Renal cortex interstitium (tissue), 11 donors: ENCODE data around the gene G0S2. TPM values are rescaled to one million over a fixed set of nuclear protein-coding genes. Genes with fewer than 3 reads are reported as not detected.

Experiments used
- DNase-seq, 11 donors: peaks; one replicate each; pipeline ENCODE4 v3.0.0-alpha.2; 2013; ENCODE audit warnings: low read depth in 9 of 11, low spot score in 4 of 11; ENCODE audit errors: extremely low read depth in 1 of 11
- polyA plus RNA-seq, 3 donors: library from polyadenylated mRNA; unstranded; fragments of 120-200 nt; gene quantifications; one replicate each; pipeline ENCODE4 v1.2.1, GENCODE V29; 2013; ENCODE audit not compliant: insufficient read length in 3 of 3

G0S2 gene
- polyA plus RNA-seq, 3 donors, result 9.5 to 12.6 (median 11.1) TPM

DNA sequence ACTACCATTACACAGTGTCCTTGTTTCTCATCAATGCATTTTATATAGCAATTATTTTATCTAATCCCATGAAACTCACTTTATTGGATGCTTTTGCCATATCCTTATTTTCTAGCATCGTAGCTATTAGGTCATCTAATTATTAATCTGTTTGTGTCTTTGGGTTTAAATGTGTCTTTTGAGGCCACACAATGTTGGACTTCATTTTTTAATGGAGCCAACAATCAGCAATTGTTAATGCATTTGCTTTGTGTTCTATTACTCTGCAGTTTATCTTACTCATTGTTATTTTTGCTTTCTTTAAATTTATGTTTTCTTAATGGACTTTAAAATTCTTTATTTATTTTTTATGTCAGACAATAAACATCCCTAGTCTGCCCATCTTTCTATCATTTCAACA lies 27.6 kb downstream of the G0S2 start:
- no peak for DNase-seq

DNA sequence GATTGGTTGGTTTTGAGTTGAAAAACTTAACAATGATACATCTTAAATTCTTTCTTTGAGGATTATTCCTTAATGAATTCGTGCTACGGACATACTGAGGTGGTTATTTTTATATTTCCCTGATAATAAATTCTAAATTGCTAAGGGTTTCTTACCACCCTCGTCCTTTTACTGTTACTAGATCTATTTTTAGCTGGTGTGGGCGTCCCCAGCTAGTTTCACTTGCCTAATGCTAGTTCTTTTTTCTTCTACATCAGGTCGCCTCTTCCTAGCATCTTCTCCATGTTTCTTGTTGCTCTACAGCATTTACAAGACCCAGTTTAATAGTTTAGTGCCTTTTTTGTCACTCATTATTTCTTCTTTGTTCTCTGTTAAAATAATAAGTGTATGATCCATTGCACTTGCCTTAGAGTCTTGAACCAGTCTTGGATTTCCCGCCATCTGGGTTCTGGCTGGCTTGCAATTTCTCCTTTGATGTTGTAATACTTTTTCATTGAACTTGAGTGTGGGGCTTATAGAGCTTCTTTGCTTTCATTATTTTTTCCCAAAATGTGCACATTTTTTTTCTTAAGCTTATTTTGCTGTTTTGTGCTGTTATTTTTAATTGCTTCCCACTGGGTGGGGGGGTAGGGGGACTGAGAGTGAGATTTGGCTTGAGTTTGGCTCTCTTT lies 28.8 kb downstream of the G0S2 start:
- no peak for DNase-seq

DNA sequence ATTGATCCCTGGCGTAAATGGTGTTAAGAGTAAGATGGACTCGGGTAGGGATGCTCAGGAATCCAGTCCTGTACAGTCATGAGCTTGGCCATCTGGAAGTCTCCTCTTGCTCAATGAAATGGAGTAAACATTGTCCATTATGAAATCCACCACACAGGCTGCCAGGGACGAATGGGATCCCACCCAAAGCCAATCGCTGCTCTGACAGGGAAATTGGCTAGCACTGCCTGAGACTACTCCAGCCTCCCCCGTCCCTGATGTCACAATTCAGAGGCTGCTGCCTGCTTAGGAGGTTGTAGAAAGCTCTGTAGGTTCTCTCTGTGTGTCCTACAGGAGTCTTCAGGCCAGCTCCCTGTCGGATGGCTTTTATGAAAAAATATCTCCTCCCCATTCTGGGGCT lies 29.4 kb downstream of the G0S2 start, which contains the start of gene HSD11B1:
HSD11B1 (plus strand) TSS at position 263 of the 400 bp plus-strand sequence; CDS start at position 360, 97 bp downstream.
- no peak for DNase-seq

DNA sequence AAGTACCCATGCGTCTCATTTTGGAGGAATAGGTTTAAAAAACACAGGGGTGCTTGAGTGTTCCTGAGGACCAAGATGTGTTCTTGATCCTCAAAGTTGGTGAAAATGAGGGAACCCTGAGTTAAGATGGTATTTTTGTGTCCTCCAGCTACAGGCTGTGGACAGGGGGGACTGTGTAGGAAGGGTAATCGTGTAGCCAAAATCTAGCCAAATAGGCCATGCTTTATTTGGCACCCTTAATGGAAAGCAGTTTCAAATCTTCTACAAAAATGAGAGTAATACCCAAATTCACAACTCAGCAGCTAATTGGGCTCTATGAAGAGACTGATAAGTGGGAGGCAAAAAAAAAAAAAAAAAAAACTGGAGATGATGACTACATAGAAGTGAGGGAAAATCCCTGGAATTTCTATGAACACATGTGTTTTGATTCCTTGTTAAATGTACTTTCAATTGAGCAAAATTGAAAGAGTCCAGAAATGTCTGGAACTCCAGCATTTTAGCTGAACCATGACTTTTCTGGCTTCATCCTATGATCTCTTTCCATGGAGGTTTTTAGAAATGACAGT lies 29.9 kb downstream of the G0S2 start:
- DNase-seq, result no peak

DNA sequence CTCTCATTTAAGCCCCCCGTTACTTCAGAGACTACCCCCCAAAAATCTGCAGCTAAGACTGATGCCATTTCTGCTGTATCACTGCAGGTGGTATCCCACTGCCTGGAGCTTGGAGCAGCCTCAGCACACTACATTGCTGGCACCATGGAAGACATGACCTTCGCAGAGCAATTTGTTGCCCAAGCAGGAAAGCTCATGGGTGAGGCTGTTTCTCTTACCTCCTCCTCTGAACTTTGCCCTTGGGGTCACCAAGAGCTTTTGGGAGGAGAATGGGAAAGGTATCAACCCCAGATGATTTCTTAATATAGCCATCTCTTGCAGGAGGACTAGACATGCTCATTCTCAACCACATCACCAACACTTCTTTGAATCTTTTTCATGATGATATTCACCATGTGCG lies 31.4 kb downstream of the G0S2 start:
- no peak for DNase-seq

DNA sequence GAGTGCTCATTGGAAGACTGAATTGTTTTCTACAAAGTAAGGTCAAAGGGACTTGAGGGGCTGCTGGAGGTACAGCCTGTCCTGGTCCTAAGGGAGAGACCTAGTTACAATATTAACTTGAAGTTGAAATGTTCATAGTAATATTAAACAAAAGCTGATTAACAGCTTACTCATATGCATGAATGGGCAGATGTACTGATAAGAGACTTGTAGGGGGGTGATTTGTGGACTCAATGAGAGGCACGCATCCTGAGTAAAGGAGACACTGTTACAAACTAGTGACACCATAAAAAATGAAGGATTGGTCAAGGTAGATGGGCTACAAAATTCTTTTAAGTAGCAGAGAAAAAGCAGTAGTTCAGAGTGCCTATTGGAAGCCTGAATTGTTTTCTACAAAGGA lies 32.1 kb downstream of the G0S2 start:
- no peak for DNase-seq

GRCh38 chr1:209708297-209708696 lies 33.1 kb downstream of the G0S2 start:
- DNase-seq, result no peak

GRCh38 chr1:209710093-209710492 lies 34.9 kb downstream of the G0S2 start:
- no peak for DNase-seq

DNA sequence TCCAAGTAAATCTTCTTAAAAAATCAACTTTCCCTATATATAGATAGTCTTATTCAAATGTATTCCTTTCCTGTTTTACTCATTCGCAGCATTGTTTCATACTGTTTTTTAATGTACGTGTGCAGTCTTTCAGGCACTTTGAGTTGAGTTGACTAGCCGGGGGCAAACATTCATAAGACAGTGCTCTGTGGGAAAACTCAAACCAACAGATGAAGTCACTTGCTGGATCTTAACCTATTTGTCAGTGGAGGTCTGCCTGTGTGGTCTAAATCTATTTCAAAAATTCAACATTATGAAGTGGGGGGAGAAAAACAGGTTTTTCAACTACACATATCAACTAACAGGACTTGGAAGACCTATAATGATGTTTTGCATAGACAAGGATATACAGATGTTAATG lies 35.6 kb downstream of the G0S2 start:
- no peak for DNase-seq

GRCh38 chr1:209714338-209714737 lies 39.1 kb downstream of the G0S2 start:
- no peak for DNase-seq

DNA sequence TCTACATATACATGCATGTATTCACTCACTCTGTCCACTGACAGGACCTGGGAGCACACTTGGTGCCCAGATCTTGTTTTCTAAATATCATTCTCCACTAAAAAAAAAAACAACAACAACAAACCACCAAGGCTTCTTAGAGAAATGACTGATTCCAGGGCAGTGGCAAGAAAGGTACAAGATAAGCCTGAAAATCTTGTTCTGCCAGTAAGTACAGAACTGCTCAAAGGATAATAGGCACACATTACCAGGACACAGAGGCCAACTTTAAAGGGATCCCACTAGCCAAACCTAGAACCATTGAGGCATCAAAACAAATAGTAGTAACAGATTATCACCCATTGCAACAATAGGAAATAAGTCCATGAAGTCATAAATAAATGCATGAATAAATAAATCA lies 40.1 kb downstream of the G0S2 start:
- no peak for DNase-seq

DNA sequence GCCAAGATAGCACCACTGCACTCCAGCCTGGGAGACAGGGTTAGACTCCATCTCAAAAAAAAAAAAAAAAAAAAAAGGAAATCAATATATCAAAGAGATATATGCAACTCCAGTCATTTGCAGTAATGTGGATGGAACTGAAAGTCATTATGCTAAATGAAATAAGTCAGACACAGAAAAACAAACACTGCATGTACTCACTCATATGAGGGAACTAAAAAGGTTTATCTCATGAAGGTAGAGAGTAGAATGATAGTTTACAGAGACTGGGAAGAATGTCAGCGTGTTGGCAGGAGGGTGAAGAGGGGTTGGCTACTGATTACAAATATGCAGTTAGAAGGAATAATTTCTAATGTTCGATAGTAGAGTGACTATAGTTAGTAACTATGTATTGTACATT lies 42.6 kb downstream of the G0S2 start:
- DNase-seq, result no peak

DNA sequence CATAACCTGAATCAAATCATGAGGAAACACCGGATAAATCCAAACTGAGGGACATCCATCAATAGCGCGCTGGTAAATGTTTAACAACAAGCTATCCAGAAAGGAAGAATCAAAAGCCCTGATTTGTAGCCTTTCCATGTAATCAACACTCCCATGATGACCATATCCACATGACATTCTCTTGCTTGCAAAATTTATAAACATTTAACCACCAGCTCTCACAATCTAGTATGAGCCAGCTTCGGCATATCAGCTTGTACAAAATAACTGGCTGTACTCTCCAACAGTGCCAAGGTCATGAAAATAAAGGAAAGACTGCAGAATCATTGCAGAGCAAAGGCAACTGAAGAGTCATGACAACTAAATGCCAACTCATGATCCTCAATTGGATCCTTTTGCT lies 45.1 kb downstream of the G0S2 start:
- no peak for DNase-seq

- DNase-seq, result no peak
Measured at GRCh38 chr1:209720826-209721225, 45.6 kb downstream of the G0S2 start.

DNA sequence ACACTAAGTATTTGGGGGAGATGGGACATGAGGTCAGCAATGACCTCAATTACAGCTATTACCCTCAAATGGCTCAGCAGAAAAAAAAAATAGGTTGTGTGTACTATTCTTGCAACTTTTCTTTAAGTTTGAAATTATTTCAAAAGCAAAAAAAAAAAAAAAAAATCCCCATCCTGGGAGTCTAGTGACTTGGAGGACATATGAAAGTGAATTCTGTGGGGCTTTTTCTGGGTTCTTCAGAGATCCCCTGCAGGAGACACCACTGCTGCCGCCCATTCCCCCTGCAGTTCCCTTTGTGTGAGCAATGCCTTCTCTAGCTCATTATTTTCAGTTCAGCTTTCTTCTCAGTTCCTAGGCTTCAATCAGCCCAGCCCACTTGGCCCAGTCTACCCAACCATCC lies 46.1 kb downstream of the G0S2 start:
- no peak for DNase-seq

- DNase-seq, result no peak
Measured at GRCh38 chr1:209723265-209723664, 48.1 kb downstream of the G0S2 start.

DNA sequence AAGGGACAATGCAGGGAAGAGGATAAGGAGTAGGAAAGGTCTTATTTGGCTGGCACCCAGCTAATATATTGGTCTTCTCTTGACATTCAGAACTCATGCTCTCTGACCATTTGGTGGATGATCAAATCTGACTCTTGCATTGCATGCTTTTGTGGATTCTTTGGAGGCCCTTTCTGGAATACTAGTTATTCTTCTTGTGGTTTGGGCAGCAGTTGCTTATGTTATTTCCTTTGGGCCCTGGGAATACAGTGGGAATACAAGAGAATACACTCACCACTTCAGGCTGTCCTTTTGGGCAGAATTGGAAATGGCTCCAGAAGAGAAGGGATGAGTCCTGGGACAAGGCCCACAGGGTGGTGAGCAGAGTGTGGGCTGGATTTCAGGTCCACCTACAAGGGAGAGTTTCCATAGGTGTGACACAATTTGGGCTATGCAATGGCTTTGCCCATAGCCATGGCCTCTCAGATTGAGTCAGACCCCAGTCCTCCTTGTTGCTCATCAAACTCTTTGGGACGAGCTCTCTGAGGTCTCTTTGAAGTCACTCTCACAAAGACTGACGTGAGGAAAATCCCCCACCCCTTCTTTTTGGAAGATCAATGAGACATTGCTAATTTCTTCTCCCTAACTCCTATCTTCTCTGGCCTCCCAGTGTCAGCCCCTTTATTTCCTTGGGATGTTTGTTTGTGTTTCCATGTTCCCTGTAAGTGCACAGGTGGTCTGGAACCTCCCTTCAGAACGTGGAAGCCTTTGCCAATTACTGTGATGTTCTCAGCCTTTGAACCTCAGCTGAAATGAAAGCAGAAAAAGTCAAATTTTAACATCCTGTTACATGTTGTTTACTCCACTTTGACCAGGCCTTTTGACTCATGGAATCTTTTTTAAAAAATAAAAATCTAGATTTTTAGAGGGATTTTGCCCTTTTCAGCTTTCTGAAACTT lies 48.8 kb downstream of the G0S2 start:
- DNase-seq, result no peak
